HG02623 (cell line): ENCODE results near the gene CAV1.

ENCODE experiments used
- ATAC-seq: cut with Tn5 transposase; IDR thresholded peaks from one replicate; pipeline ENCODE4 v1.9.1; 2021; ENCODE audit warnings: moderate library complexity; ENCODE audit not compliant: unreplicated experiment

Gene CAV1

DNA sequence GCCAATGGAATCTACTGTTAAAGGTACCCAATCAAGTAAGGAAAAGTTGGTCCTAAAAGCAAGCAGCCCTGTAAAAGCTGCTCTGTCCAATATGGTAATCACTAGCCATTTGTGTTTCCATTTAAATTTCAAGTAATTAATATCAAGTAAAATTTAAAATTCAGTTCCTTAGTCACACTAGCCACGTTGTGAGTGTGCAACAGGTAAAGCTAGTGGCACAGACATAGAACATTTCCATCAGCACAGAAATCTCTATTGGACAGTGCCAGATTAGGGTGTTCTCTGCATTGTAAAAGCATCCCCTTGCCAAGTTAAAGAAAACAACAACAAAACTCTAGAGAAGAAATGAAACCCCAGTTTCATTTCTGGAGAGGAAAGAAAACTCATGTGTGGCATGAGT is 4.4 kb downstream of the CAV1 start:
- no peak for ATAC-seq

DNA sequence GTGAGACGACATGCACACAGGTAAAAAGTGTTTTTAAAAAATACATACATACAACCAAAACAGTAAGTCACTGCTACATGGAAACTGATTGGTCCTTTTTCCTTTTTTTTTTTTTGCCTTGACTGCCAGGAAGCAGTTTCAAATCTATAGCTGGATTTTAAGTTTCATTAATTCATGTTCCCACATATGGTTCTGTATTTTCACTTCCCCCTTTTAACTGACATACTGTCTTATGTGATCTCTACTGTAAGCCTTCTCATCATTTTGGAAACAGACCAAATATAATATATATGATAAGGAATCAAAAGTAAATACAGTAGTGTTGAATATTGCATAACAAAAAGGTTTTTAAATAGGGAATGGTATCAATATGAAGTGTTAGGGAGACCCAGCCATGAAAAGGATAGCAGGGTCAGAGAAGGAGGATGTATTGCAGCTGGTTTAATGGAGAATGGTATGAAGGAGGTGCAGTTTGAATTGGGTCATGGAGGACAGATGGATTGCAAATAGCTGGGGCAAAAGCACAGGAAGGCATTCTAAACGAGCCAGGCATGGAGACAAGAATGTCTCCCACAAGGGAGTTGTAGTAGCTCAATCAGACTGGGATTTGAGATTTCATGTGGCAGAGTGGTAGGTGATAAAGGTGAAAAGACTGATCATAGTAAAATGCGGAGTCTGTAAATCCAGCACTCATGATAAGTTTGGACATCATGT is 5.4 kb downstream of the CAV1 start:
- ATAC-seq = no peak

DNA sequence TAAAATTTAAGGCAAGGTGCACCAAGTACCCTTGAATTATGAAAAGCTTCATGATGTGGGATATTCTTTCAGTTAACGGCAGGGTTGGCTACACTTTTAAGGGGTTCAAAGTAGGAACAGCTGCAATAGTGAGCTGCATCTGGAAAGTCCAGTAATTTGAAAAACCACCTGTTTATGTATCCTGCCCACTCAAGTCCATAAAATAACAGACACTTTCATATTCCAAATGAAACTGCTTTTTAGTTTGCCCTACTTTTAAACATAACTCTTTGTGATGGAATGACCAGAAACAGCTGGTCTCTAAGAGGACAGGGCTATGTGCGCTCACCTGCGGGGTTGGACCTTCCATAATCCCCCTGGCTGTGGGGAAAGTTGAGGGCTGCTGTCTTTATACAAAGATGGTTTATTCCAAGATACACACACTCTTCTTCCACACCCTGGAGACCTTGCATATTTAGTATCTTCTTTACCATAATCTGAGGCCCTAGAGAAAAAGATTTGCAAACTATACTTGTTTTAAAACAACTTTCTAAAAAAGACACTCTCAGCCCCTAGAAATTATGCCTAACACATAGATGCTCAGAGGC is 7.4 kb downstream of the CAV1 start:
- no peak for ATAC-seq

DNA sequence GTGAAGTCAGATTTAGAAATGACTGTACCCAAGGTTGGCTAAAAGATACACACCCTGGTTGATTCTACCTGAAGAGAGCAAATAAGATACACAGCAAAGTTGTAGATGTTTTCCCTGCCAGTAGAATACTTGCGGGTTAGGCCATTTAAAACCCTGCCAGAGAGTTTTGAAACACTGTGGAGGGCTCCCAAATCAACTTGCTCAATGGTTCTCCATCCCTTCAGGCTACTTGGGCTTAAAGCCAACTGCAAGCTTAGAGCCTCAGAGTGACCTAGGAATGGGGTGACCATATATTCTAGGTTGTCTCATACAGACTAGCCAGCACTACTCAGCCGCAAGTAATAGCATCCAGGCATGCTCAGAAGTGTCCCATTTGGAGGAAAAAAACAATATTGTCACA is 10.0 kb downstream of the CAV1 start:
- ATAC-seq = no peak

DNA sequence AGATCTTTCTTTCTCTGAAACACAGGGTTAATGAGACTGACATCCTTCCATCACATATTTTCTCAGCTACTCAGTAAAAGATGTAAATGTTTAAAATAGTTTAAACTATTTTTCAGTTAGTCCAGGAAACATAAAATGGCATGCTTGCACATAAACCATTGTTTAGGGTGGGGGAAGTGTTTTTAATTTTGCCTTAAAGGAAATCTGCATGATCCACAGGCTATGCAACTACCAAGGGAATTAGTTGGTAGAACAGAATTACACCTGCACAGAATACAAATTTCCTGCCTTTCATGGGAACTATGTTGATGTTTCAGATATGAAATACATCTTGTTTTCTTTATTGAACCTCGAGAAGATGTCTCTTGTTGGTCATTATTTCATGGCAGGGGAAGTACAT is 10.6 kb downstream of the CAV1 start:
- no peak for ATAC-seq

DNA sequence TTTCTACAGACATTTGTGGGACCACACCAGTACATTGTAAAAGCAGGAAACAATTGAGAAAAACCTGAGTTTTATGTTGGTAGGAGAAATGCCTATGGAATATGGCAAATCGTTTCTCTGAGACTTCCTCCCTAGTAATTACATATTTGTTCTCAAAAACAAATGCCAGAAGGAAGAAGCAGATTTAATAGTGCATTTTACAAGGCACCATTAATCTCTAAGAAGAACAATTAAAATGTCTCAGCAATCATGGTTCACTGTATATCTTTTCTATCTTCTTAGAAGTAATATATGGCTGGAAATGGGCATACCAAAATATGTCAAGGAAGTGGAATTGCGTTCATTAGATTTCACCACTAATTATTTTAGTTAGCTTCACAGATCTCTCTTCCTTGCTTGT is 13.3 kb downstream of the CAV1 start:
- no peak for ATAC-seq

DNA sequence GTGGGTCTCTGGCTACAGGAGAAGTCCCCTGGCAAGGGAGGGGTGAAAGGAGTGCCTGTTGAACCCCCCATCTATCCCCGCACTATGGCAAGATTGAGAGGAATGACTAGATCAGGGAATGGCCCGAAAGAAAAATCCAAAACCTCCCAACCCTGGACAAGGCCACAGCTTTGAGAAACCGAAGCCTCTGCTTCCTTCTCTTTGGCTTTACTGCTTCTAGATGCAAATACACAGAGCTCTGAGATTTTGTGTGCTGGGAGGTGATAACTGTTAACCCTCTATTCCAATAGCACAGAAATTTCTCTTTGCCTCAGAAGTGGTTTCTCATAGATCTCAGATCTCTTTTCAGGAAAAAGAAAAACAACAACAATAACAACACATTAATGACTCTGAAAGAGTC is 15.0 kb downstream of the CAV1 start:
- no peak for ATAC-seq

DNA sequence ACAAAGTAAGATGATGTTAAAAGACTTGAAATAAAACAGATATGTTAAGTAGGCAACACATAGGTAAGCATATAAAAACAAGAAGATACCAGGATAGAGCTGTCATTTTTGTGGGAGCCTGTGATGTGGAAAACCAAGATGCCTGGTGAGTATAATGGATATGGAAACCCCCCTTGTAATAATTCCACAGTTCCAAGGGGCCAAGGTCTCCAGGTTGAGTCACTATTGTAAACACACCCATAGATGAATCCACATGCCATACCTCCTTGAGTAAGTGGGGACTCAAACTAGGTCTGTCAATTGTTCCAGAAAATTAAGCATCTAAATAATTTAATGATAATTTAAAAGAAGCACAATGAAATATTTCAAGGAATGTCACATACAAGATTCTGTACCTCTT is 15.9 kb downstream of the CAV1 start:
- no peak for ATAC-seq

DNA sequence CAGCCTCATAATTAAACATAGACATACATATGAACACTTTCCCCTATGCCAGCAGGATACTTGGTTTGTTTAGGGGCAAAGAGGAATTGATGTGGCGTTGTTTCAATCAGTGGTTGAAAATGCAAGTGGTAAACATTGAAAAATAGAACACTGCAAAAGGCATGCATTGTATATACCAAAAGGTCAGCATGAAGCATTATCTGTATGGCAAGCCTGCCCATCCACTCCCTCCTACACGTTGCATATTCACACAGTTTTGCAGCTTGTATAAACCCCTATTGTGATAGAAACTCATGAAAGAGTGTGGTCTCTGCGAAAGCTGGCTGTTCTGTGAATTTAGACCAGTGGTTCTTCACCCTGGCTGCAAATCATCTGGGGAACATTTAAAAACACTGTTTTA is 17.1 kb downstream of the CAV1 start:
- ATAC-seq = no peak

DNA sequence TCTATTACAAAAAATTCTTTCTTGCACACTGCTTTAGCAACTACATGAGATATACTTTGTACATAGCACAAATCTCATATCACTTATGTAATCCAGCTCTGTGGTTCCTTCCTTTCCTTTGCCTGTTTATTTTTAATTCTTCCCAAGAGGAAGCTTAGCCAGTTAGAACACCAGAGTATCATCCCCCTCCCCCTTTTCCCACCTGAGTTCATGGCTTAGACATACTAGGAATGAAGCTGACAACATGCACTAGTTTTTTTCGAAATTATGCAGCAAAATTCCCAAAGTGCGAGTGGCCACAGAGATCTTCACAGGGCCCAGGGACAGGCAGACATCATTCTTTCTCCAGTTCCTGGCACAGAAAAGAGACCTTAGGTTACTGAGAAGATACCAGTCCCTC is 17.8 kb downstream of the CAV1 start:
- no peak for ATAC-seq

DNA sequence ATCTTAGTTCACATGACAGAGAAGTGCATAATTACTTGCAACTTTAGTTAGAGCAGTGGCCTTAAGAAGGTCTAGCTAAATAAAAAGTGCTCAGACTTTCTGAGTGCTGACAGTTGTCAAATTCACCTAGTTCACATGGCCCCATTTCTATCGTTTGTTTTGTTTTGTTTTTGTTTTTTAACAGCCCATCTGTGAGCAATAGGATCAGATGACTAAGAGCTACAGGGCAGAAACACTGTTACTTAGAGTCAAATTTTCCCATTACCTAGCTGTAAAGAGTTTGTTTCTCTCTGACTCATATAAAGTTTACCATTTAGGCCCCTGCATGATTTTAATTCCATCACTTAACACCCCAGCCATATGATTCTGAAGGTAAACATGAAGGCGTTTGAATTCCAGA is 18.8 kb downstream of the CAV1 start:
- ATAC-seq = peak; percentile 35

DNA sequence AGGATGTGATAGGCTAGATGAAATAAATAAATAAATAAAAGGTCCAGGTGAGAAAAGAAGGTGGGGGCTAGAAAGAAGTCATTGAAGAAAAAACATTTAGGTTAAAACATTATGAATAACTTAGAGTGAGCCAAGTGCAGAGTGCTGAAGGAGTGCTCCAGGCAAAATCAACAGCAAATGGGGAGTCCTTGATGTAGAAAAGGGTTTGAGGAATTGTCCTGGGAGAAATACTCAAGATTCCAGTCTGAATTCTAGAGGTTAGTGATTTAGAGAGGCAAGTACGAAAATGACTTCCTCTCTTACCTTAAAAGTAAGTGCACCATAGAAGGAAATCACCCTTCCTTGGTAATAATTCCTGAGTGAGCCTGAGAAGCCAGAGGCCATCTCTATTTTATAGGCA is 19.7 kb downstream of the CAV1 start:
- no peak for ATAC-seq

DNA sequence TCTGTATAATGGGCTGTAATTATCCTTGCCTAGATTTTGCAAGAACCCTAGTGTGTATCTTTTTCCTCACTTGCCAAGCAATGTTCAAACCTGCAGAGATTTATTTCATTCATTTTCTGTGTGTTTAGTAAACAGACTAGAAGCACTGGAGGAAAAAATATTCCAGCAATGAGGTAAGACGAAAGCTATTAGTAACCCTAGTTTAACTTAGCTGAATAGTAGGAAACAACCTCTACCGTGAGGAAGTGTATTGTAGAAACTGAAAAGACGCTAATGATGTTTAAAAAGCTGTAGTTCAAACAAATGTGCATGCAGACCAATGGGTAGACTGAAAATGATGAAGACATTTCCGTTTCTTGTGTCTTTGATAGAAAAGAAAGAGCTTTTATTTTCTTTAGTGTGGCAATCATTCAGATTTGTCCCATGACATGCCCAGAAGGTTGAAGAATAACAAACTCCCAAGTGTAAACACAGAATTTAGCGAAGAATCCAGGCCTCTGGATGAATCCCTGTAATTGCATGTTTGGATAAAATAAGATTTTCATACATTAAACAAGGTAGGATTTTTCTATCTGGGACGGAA is 20.7 kb downstream of the CAV1 start:
- ATAC-seq = no peak

DNA sequence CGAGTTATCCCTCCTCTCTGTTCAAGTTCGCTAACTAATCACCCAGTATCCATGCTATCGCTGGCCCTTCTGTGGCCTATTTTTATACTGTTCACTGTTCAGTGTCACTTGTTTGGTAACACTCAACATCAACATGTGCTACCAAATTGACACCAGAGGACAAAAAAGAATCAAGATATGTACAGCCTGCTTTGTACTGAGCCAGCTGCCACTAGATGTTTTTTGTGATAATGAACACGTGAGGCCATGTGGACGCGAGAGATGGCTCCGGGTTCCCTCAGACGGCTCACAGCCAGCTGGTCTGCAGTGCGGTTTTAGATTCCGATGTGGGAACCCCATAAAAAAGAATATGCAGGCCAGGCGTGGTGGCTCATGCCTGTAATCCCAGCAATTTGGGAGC is 21.2 kb downstream of the CAV1 start:
- no peak for ATAC-seq

DNA sequence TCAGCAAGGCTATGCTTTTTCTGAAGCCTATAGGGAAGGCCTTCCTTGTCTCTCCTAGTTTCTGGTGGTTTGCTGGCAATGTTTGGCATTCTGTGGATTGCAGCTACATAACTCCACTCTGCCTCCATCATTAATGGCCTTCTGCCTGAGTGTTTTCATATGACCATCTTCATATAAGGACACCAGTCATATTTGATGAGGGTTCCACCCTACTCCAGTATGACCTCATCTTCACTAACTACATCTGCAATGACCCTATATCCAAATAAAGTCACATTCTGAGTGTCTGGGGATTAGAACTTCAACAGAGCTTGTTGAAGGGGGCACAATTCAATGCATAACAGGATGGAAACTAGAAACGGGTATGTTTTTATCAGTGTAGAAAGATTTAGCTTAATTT is 22.1 kb downstream of the CAV1 start:
- ATAC-seq = no peak

DNA sequence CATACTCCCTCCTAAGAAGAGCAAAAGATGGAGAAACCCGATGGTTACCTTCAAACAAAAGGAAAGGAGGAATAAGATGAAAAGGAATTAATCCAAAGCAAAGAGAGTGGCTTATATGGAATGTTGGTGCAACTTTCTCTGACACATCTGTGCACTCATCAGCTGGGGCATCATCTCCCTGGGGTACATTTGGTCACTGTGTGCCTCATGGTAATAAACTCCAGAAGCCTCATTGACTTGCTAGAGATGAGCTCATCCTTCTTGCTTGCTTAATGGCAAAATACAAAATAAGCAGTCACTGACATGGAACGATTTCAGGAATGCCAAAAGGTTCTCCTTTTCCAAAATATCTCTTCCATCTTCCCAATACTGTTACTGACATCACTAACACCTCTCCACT is 22.5 kb downstream of the CAV1 start:
- no peak for ATAC-seq

DNA sequence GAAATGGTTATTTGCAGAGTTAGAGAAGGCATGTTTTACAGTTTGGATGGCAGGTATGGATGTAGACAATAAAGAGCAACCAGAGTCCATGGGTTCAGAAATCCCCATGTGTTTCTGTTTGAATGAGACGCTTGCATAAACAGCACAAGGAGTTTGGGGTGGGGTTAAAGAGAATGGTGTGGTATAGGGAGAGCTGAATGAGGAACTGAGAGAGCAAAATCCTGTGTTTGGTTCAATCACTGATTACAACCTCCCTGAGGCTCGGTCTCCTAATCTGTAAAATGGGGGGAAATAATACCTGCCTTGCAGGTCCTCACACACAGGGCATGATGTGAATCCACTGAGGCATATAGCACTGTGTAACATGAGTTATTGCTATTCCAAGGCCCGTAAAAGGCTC is 23.7 kb downstream of the CAV1 start:
- peak; percentile 93 for ATAC-seq

DNA sequence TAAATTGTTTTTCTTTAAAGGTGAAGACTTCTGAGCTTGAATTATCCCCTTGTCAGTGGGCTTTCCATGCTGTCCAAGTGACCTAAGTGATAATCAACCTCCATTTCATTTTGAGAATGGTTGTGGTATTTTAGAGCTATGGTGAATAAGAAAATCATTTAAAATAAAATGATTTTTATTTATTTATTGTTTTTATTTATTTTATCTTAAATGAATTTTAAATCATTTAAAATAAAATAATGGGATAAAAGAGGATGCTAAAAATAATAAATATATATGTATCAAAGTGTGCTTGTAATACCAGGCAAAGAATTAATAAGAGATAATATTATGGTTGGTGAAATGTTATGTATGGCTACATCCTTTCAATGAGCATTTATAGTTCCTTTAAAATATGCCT is 24.5 kb downstream of the CAV1 start:
- ATAC-seq = no peak

DNA sequence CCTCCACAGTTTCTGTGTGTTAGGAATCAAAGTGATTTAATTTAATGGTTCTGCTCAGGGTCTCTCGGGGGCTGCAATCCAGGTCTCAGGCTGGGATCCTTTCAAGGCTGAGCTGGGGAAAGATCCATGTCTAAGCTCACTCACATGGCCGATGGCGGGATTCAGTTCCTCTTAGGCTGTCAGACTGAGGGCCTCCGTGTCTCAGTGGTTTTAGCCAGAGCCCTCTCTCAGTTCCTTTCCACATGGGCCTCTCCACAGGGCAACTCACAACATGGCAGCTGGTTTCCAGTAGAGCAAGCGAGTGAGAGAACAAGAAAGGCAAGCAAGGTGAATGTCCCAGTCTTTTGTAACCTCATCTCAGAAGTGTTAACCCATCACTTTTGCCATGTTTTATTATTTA is 26.9 kb downstream of the CAV1 start:
- ATAC-seq = no peak

DNA sequence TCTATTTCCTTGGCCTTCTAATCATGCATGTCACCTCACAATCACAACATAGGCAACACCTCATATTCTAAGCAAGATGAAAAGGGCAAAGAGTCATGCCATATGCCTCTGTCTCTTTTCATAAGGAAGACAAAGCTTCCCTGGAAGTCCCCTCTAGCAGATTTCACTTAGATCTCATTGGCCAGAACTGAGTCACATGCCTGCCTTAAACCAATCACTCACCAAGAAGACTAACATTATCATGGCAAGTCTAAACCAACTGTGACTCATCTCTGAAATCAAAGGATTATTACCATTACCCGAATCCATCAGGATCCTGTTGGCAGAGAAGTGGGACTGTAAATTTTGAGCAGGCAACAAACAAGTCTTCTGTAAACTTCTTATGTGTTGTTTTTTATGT is 27.8 kb downstream of the CAV1 start:
- no peak for ATAC-seq

DNA sequence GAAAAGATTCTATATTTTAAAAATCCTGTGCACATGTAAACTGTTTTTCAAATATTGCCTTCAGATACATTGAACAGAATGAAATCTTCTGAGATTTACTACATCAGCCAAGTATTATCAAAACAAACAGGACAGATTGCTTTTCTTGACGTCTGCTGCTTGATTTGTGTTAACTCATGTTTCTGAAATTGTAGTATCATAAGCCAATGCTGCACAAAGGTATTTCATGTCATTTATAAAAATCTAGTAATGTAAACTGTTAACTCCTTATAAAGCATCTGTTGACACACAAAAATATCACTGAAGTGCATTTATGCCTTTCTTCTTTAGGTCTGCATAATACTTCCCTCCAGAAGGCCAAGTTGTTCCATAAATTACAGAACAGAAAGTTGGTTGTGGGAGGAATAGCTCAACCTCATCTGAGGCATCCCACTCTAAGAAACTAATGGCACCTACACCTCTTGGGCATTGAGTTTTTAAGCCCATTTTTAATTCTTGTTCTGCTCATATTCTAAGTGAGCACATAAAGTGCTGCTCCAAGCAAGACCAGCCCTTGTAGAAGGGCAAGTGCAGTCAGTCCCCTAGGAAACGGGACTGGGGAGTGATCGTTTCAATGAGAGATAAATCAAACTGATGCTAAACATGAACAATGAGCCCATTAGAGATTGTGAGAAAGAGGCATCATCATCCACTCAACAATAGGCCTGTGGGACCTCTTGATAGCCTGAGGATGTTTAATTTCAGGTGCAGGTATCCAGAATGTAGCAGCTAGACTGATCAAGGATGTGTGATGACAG is 28.5 kb downstream of the CAV1 start:
- ATAC-seq = no peak

DNA sequence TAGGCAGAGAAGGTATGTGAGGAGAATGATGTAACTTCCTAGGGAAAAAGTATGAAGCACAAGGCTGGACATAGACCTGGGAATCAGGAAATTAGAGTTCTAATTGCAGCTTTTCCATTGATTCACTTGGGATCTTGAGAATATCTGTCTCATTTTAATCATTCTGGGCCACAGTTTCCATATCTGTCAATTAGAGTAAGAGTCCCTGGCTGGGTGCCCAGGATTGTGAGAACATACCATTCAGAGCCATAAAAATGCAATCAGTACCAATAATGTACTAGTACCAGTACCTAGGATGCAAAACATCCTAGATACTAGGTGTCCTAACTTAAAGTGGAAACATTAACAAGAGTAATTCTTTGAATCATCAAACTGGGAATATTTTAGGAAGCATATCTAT is 29.6 kb downstream of the CAV1 start:
- ATAC-seq = no peak
